ENCODE measurements around the gene BPGM.

The BPGM gene

DNA sequence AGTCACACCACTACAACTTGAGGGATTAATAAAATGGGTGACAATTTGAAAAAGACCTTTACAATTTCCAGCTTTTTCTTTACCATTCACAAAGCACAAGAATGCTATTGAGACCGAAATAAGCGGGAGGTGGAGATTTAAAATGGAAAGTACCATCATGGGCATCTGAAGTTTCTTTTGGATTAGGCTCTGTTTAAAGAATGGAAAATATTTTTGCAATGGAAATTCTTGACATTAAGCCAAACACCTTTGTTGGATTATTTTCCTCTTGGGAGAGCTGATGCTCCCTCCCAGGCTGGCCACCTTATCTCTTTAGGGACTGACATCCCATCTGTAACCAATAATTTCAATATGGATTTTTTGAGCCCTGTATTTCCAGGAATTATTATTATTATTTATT, 62.5 kb downstream of the BPGM start (continued):
- TF ChIP-seq, protein P1, sequence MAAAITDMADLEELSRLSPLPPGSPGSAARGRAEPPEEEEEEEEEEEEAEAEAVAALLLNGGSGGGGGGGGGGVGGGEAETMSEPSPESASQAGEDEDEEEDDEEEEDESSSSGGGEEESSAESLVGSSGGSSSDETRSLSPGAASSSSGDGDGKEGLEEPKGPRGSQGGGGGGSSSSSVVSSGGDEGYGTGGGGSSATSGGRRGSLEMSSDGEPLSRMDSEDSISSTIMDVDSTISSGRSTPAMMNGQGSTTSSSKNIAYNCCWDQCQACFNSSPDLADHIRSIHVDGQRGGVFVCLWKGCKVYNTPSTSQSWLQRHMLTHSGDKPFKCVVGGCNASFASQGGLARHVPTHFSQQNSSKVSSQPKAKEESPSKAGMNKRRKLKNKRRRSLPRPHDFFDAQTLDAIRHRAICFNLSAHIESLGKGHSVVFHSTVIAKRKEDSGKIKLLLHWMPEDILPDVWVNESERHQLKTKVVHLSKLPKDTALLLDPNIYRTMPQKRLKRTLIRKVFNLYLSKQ (tag by site-specific recombination; IDR thresholded peaks at IDR 0.05; ENCODE audit: borderline replicate concordance), result no peak
- TF ChIP-seq SP7 (tag by site-specific recombination; IDR thresholded peaks at IDR 0.05), result no peak
- no peak for TF ChIP-seq SALL2 (tag by site-specific recombination; IDR thresholded peaks at IDR 0.05; ENCODE audit: borderline replicate concordance)
- TF ChIP-seq, protein P2, sequence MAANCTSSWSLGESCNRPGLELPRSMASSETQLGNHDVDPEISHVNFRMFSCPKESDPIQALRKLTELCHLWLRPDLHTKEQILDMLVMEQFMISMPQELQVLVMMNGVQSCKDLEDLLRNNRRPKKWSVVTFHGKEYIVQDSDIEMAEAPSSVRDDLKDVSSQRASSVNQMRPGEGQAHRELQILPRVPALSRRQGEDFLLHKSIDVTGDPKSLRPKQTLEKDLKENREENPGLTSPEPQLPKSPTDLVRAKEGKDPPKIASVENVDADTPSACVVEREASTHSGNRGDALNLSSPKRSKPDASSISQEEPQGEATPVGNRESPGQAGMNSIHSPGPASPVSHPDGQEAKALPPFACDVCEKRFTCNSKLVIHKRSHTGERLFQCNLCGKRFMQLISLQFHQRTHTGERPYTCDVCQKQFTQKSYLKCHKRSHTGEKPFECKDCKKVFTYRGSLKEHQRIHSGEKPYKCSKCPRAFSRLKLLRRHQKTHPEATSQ (tag by site-specific recombination; IDR thresholded peaks at IDR 0.05), result no peak
- TF ChIP-seq, protein P3, sequence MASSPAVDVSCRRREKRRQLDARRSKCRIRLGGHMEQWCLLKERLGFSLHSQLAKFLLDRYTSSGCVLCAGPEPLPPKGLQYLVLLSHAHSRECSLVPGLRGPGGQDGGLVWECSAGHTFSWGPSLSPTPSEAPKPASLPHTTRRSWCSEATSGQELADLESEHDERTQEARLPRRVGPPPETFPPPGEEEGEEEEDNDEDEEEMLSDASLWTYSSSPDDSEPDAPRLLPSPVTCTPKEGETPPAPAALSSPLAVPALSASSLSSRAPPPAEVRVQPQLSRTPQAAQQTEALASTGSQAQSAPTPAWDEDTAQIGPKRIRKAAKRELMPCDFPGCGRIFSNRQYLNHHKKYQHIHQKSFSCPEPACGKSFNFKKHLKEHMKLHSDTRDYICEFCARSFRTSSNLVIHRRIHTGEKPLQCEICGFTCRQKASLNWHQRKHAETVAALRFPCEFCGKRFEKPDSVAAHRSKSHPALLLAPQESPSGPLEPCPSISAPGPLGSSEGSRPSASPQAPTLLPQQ (tag by site-specific recombination; IDR thresholded peaks at IDR 0.05), result no peak
- TF ChIP-seq GFI1B (tag by site-specific recombination; IDR thresholded peaks at IDR 0.05), result no peak
- TF ChIP-seq, protein P4, sequence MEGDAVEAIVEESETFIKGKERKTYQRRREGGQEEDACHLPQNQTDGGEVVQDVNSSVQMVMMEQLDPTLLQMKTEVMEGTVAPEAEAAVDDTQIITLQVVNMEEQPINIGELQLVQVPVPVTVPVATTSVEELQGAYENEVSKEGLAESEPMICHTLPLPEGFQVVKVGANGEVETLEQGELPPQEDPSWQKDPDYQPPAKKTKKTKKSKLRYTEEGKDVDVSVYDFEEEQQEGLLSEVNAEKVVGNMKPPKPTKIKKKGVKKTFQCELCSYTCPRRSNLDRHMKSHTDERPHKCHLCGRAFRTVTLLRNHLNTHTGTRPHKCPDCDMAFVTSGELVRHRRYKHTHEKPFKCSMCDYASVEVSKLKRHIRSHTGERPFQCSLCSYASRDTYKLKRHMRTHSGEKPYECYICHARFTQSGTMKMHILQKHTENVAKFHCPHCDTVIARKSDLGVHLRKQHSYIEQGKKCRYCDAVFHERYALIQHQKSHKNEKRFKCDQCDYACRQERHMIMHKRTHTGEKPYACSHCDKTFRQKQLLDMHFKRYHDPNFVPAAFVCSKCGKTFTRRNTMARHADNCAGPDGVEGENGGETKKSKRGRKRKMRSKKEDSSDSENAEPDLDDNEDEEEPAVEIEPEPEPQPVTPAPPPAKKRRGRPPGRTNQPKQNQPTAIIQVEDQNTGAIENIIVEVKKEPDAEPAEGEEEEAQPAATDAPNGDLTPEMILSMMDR (tag by site-specific recombination; IDR thresholded peaks at IDR 0.05), result no peak
- no peak for TF ChIP-seq SP2 (tag by site-specific recombination; IDR thresholded peaks at IDR 0.05)
- TF ChIP-seq GLI4 (tag by site-specific recombination; IDR thresholded peaks at IDR 0.05), result no peak
- no peak for TF ChIP-seq ZBTB20 (tag by site-specific recombination; IDR thresholded peaks at IDR 0.05)
- TF ChIP-seq ZNF239 (tag by site-specific recombination; IDR thresholded peaks at IDR 0.05), result no peak

DNA sequence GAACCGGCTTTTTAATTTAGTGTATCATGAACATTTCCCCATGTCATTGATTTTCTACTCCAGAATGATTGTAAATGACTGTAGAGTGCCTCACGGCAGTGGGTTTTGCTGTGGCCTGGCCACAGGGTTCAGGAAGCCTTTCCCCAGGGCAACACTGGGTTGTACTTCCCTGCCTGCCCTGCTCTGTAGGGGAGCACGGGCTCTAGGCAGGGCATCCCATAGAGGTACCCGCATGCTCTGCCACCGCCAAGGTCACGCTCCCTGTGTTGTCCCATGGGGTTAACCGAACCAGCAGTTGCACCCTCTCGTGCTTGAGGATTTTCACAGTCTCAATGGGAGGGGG, 63.8 kb downstream of the BPGM start:
- no peak overlapping the region for H3K4me3 ChIP-seq (ENCODE audit: low read depth, low read length)
- no peaks in the 10 kb centered on the region for H3K4me1 ChIP-seq (ENCODE audit: control insufficient read depth, insufficient read depth, low read length)
- no peaks in the 10 kb centered on the region for H3K9me3 ChIP-seq (ENCODE audit: control insufficient read depth, insufficient read depth, low read depth, low read length)
- POLR2A ChIA-PET, result no interaction called here
- H3K27ac ChIP-seq (ENCODE audit: extremely low read depth, low read depth, low read length), result no peak overlapping the region
- no peaks in the 10 kb centered on the region for H3K36me3 ChIP-seq (ENCODE audit: control insufficient read depth in 2 of 2, insufficient read depth in 1 of 2, low read length in 2 of 2)
- TF ChIP-seq, protein P5, sequence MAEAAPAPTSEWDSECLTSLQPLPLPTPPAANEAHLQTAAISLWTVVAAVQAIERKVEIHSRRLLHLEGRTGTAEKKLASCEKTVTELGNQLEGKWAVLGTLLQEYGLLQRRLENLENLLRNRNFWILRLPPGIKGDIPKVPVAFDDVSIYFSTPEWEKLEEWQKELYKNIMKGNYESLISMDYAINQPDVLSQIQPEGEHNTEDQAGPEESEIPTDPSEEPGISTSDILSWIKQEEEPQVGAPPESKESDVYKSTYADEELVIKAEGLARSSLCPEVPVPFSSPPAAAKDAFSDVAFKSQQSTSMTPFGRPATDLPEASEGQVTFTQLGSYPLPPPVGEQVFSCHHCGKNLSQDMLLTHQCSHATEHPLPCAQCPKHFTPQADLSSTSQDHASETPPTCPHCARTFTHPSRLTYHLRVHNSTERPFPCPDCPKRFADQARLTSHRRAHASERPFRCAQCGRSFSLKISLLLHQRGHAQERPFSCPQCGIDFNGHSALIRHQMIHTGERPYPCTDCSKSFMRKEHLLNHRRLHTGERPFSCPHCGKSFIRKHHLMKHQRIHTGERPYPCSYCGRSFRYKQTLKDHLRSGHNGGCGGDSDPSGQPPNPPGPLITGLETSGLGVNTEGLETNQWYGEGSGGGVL (tag by site-specific recombination; IDR thresholded peaks at IDR 0.05), result no peak
- TF ChIP-seq ZIC2 (tag by site-specific recombination; IDR thresholded peaks at IDR 0.05) (peak; percentile 30; the same call in 1 of the 2 replicates), ZNF214 (tag by site-specific recombination; IDR thresholded peaks at IDR 0.05; ENCODE audit: borderline replicate concordance) (no peak), GLI2 (tag by site-specific recombination; IDR thresholded peaks at IDR 0.05; ENCODE audit: borderline replicate concordance, low read depth) (no peak)
- CTCF ChIA-PET, result interaction anchor here (0.5 kb wide), 1 partner anchor 9 kb away, joined by 3 read pairs; no protein-coding TSS in a partner anchor

All from HEK293 (cell line).